Nucleus accumbens (tissue), 56 donors: ENCODE results near the gene UBE3C.
"Not testable (repeated sequence)": the region's sequence is repeated elsewhere in the genome, so short reads cannot be mapped to it uniquely, and the experiment has no call there.

ENCODE experiments used
- DNase-seq, 56 donors: peaks; one replicate each; lab custom pipeline; 2025; lab: John Stamatoyannopoulos, UW

Gene UBE3C

DNA sequence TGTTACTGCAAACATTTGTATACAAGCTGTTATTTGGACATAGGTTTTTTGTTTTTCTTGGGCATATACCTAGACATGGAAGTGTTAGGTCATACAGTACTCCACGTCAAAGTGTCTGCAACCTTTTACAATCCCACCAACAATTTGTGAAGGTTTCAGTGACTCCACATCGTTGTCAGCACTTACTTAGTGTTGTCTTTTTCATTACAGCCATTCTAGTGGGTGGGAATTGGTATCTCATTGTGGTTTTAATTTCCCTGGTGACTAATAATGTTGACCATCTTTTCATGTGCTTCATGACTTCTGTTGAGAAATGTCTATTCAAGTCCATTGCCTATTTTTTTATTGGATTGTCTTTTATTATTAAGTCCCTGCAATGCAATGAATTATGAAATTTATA, 95.0 kb downstream of the UBE3C start:
- no peak for DNase-seq

DNA sequence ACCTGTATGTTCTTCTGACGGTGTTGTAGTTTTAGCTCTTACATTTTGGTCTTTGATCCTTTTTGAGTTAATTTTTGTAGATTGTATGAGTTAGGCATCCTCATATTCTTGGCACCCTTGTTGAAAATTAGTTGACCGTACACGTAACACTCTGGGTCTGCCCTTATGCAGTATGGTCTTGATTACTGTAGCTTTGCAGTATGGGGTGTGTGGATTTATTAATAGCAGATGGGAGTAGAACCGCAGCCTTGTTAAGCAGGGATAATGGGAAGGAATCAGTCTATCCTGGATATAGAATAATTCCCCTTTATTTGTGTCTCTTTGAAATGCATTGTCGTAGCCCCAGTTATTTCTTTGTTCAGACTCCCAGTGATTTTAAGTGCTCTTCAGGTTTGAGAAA, 95.5 kb downstream of the UBE3C start:
- DNase-seq, result no peak

DNA sequence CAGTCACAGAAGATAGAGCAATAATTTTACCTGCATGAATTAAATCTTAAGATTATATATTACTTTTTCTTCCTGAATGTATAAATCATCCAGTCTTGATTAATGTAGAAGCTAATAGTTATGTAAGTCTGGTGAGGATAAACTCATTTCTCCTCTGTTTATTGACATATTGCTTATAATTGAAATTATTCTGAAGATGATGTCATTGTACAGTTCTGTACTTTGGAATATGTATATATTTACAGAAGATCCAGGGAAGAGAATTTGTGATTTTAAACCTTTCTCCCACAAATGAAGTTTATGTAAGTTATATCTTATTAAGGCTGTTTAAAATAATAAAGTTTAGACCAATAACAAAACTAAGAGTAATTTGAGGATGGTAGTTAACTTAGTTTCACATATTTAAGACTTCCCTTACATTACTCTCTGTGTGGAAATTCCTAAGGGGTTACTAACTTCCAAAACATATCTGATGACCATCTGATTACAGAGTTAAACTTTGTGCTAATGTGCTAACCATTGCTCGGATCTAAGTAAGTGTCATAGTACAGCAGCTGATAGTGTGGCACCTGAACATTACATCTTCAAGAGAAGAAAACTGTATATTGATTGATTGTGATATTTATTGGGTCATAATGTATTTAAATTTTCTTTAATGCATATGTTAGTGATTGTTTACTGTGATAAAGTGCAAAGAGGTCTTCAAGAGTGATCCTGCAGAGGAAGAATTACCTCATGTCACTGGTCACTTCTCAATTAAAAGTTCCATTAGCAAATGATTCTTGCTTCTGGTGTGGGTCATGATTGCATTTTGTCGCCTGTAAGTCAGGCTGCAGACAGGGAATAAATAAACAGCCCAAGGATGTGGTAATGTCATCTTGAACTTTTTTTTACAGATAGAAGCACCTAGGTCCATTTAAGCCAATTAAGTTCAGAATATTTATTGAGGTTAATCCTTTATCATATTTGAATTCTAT, 96.9 kb downstream of the UBE3C start:
- DNase-seq, result no peak

DNA sequence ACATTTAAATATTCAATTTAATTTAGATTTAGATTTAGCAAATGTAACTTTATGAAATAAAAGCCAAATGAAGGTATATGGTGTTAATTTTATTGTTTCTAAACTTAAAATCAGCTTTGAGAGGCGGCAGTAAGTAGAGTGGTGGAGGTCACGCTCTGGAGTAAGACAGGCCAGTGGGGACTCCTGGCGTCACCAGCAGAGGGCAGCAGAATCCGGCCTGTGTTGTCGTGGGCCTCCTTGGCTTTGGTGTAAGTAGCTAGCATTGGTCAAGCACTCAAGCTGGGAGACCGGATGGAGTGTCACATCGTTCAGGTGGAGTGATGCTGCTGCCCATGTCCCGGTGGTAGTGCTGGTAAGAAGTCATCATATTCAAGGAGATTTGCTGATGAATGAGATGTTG, 99.4 kb downstream of the UBE3C start:
- DNase-seq, result no peak

DNA sequence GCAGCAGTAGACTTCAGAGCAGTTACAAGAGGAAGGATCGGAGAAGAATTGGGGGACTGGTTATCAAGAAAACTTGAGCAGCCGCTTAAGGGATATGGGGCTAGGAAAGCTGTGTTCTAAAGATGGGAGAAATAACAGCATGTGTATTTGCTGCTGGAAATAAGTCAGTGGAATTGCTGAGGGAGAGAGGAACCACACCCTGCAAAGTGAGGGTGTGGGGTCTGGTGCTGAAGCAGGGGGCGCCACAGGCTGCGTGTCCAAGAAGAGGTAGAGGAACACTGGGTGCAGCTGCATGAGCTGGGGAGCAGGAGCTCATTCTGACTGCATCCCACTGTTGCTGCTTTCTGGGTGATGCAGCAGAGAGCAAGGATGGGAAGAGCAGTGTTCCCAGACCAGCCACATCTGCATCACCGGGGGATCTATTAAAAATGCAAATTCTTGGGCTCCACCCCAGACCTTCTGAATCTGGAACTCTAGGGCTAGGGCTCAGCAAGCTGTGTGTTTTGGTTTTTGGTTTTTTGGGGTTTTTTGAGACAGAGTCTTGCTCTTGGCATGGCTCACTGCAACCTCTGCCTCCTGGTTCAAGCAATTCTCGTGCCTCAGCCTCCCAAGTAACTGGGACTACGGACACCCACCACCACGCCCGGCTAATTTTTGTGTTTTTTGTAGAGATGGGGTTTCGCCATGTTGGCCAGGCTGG, 101.0 kb downstream of the UBE3C start:
- DNase-seq, result no peak

GRCh38 chr7:157241631-157242030, 102.9 kb downstream of the UBE3C start:
- no peak for DNase-seq

DNA sequence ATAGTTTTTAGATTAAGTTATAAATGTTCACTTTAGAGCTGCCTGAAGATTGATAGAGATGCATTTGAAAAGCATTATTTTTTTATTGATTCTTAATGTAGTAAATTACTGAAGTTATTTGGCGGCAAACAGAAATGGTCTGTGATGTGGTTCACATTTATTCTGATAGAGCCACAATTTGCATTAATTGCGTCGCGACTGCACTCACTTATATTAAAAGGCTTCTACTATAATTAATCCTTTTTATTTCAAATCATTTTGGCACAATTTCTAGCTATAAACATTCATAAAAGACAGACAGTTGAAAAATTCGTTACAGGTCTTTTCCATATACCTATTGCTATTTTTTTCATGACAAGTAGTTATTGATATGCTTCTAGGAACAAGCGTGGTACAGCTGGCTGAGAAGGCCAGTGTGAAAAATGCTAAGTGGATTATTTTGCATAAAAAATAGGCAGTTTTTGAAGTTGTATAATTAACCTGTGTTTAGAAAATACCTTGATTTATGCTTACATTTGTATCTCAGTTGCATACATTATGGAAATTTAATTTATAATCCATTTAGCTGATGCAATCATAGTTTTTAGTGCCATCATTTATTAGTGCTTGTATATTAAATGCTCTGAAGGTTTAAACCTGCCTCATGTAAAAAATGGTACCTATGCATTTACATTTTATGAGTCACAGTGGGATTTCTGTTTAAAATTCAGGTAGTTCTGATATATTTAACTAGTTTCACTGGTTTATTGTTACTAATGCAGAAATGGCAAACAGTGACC, 106.0 kb downstream of the UBE3C start:
- no peak for DNase-seq

DNA sequence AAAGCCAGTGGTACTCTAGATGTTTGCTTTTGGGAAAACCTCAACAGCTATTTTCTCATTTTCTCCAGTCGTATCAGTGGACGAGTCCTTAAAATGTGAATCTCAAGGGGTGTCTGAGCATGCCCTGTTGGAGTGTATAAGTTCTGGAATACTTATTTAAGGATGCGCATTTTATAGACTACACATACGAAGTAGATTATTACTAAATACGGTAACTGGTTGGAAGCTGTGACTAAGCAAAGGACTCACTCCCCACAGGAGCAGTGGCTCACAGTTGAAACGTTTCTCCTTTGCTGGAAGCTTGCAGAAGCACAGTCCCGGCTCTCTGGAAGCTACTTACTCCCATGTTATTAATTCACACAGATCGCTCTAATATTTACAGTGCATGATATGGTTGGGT, 107.3 kb downstream of the UBE3C start:
- DNase-seq, result no peak

DNA sequence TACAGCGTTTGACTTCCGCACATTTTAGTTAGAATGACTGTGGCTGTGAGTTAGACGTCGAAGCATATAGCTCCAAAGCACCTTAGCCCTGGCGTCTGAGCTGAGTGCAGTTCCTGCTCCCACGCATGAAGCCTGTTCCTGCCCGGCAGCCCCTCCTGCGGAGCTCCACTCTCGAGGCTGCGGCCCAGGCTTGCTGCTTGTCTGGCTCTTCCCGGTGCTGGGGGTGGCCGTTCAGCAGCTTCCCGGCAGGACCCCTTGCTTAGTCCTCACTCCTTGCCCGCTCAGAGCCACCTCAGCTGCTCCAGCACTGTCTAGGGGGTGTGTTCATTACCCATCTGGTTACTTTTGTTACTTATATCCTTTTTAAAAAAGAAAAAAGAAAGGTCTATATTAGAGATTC, 109.9 kb downstream of the UBE3C start:
- no peak for DNase-seq

DNA sequence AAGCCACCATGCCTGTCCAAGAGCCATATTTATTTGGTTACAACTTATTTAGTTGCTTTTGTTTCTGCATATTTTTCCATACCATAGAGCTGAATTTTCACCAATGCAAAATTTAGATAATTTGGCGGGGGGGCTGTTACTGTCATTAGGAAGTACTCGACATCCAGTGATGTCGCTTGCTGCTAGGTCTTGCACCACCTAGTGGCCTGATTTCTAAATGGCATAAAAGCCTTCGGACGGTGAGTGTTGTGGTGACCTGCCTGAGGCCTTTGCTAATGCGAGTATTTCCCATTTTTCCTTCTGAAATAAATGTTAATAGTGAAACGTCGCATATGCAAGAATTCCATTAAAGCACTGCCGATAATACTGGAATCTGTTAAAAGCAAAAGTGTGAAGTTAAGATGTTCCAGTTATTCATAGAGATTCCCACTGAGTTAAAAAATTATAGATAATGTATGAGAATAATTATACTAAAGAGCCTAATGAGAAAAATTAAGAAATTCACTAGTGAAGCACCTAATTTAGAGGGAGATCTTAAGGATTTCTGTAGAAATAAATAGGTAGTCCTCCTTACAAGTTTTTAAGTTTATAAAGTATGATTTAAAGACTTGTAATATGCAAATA, 112.0 kb downstream of the UBE3C start:
- peak in 9 of 56 donors; percentile 2 to 39 (median 13) for DNase-seq

GRCh38 chr7:157251817-157252216, 113.1 kb downstream of the UBE3C start:
- DNase-seq, result not testable (repeated sequence)

DNA sequence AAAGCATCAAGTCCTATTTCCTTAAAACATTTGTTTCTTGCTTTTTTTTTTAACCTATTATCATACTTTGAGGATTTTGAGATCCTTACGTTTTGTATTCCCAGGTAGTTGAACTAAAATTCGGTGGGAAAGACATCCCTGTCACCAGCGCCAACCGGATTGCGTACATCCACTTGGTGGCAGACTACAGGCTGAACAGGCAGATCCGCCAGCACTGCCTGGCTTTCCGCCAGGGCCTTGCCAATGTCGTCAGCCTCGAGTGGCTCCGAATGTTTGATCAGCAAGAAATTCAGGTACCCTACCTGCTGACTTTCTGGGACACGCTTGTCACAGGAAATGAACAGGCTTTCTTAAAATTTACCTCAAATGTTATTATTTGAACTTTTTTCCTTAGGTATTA, 115.1 kb downstream of the UBE3C start:
- peak in 35 of 56 donors; percentile 7 to 77 (median 26) for DNase-seq

DNA sequence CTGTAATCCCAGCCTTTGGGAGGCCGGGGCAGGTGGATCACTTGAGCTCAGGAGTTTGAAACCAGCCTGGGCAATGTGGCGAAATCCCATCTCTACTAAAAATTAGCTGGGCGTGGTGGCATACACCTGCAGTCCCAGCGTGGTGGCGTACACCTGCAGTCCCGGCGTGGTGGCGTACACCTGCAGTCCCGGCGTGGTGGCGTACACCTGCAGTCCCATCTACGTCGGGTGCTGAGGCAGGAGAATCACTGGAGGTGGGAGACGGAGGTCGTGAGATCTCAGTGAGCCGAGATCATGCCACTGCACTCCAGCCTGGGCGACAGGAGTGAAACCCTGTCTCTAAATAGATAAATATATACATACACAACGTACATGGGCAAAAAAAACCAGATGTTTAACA, 116.1 kb downstream of the UBE3C start:
- not testable (repeated sequence) for DNase-seq

- DNase-seq, result no peak
Observed at GRCh38 chr7:157255201-157255606, 116.5 kb downstream of the UBE3C start.

- no peak for DNase-seq
Observed at GRCh38 chr7:157263156-157263555, 124.4 kb downstream of the UBE3C start.

DNA sequence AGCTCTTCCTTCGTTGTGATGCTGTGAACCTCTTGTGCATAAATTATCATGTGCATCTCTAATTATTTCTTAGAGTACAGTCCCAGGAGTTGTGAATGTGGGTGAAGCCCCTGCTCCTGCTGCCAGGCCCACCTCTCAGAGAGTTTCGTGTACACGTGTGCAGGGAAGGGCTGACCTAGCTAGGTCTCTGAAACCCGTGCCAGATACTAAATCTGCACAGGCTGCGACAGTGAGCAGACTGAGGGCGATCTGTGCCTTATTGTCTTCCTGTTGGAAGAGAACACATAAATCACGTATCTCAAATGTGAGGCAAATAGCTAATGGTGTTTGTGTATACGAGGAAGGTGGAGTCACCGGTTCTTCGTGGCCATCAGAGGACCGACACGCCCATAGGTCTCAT, 126.3 kb downstream of the UBE3C start:
- DNase-seq, result no peak

- DNase-seq, result no peak
Observed at GRCh38 chr7:157266272-157266671, 127.5 kb downstream of the UBE3C start.

DNA sequence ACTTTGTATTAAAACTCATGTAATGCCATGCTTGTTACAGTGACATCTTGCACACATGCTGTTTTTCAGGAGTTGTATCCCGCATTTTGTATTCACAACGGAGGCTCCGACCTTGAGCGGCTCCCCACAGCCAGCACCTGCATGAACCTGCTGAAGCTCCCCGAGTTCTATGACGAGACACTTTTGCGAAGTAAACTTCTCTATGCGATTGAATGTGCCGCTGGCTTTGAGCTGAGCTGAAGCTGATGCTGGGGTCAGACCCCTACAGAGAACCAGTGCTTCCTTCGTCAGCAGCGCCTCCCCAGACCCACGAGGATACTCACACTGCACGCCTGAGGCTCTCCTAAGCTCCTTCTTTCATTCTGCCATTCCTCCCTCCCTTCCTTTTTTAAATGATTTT, 128.8 kb downstream of the UBE3C start:
- no peak for DNase-seq

- DNase-seq, result no peak
Observed at GRCh38 chr7:157267956-157268355, 129.2 kb downstream of the UBE3C start.

DNA sequence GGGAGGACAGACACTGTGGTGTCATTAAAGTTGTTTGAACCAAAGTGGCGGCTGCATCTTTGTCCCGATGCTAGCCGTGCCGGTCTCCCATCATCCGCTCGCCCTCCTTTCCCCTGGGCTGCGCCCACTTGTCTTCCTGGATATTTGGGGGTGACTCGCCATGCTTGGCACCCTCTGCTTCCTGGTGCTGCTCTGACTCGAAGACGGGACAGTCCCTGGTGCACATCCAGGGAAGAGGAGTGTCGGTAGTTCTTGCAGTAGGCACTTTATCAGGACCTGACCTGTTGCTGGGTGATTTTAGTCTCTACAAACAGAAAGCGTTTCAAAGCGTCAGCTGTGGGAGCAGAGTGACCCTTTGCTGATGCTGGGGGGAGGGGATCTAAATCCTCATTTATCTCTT, 129.8 kb downstream of the UBE3C start:
- DNase-seq, result no peak
